ENCODE results near the gene GCFC2. TPM values are rescaled to one million over a fixed set of nuclear protein-coding genes. Genes with fewer than 3 reads are reported as not detected.
"Not testable (repeated sequence)": the region's sequence is repeated elsewhere in the genome, so short reads cannot be mapped to it uniquely, and the experiment has no call there.

GCFC2 gene
- polyA plus RNA-seq (ENCODE audit: insufficient read length in 4 of 4) = 10 to 100 TPM; 36.8 to 56.8 (median 52.4) TPM

DNA sequence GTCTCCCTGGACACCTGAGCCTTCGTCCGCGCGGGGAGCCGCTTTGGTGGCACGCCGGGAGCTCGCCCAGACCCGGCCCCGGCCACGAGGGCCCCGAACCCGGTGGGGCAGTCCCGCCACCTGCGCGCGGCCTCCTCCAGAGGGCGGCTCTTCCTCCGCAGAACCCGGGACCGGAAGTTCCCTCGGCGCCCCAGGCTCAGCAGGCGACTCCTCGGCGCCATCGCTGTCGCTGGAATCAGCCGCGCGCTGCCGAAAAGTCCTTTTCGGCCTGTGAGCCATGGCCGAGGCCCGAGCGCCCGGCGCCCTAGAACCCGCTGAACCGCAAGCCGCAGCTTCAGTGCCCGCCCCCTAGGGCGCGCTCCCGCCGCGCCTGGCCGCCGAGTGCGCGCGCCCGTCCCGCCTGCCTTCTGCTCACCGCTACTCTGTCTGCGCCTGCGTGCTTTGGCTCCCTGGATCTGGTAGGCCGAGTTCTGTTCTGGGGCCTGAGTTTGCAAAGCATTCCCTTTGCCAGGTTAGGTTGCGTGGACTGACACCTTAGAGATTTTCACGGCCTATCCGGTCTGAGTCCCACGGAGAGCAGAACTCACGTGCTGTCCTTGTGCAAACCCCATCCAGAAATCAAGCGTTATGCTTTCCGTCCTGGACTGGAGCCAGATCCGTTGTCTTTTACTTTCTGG is at the start of gene GCFC2:
TSS of gene GCFC2 (minus strand) at position 339 of the 677 bp plus-strand sequence. CDS start at position 279, 60 bp downstream.
- peak; percentile 74 to 77 (median 76) for DNase-seq (ENCODE audit: low read depth in 4 of 4, low spot score in 3 of 4)

DNA sequence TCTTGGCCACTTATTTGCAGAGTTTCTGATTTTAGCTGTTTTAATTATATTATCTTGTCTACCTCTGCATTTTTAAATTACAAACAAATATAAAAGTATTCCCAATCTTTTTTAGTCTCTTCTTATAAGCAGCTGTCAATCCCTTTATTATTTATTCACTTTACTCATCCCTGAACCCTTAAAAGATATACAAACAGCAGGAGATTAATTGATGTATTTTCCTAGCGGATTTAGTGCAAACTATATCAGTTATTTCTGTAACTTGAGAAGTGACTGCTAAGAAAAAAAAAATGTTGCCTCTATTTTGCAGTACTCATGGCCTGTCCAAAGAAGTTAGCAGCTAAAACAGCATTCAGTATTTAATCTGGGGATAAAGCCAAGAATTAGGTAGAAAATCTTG is 42.1 kb upstream of the GCFC2 start:
- no peak for DNase-seq (ENCODE audit: low read depth in 4 of 4, low spot score in 3 of 4)

DNA sequence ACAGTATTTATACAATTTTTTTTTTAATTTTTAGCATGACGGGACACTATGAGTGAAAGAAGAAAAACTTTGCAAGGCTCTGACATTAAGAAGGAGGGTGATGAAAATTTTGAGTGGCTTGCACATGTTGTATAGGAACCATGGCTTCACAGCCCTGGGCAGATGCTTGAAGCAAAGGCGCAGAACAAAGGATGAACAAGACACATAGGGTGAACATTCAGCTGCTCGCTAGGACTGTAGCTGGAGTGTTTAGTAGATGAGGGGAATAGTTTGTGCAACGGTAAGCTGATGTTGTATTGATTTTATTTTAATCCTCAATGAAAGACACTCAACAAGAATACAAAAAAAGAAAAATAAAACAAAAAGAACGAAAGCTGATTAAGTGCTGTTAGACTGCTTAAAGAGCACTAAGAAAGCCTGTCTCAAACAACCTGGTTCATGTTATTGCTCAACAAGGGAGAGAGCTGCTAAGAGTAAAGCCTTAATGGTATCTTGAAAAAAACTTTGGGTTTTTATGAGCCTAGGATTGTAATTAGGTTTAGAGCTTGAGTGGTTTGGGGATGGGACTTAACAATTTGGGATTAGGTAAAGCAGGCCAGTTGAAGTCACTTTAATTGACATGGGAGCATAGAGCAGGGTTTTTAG is 41.2 kb upstream of the GCFC2 start:
- DNase-seq (ENCODE audit: low read depth in 4 of 4, low spot score in 3 of 4) = no peak

DNA sequence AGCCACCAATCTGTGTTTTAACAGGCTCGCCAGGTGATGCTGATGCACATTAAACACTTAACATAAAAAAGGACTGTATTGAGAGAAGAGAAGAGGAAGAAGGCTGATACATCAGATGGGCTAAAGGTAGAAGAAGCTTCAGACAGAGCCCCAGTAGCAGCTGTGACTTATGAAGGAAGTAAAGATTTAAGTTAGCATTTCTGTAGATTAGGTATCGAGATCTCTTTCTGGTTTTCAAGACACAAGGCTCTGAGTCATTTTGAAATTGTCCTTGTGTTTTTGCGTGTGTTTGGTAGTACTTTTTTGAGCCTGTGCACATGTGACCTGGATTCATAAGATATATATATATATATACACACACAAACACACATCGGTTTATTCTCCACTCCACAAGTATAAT is 40.6 kb upstream of the GCFC2 start:
- DNase-seq (ENCODE audit: low read depth in 4 of 4, low spot score in 3 of 4) = no peak

DNA sequence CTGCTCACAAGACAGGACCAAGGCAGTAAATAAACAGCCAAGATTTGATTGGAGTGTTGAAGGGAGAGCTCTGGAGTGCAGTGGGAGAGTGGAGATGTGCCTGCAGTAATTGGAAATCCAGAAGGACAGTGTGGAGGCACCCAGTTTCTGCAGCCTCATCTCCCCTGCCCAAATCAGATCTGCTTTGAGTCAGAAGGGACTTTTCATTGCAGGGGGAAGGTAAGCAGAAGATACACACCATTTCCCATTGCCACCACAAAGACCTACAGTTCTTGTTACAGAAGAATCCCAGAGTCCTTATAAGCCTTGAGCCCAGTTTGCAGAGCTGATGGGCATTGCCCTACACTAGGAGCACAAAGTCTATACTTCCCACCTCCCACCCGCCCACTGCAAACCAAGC is 27.2 kb upstream of the GCFC2 start:
- DNase-seq (ENCODE audit: low read depth in 4 of 4, low spot score in 3 of 4) = no peak

DNA sequence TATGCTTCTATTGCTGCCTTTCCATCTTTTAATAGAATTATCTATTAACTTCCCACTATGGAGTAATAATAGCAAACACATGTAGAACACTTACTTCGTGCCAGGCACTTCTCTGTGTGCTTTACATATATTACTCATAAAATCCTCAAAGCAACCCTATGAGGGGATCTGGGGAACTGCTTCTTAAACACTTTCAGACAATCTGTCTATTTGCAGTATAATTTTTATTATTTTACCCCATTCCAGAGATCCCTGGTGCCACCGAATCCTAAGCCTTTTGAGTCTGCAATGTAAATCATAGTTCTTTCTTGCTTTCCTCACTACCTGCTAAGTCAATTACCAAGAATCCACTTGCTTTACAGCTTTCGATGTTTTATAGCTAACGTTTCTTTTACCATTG is 25.6 kb upstream of the GCFC2 start:
- DNase-seq (ENCODE audit: low read depth in 4 of 4, low spot score in 3 of 4) = no peak

DNA sequence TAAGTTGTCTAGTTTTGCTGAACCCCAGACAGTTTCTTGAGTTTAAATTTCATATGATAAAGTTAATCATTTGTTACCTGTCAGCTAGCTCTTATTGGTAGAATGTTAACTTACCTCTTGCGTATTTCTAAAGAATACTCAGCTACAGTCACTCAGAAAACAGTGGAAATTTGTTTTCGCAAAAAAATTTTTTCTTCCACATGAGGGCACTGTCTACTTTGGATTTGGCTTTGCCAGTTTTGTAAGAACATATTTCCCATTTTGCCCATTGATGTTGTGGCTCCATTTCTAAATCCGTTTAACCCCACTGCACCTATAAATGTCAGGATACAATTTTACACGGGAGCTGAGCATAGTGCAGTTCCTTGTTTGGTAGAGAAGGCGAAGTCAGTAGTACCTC is 19.1 kb upstream of the GCFC2 start:
- DNase-seq (ENCODE audit: low read depth in 4 of 4, low spot score in 3 of 4) = no peak

DNA sequence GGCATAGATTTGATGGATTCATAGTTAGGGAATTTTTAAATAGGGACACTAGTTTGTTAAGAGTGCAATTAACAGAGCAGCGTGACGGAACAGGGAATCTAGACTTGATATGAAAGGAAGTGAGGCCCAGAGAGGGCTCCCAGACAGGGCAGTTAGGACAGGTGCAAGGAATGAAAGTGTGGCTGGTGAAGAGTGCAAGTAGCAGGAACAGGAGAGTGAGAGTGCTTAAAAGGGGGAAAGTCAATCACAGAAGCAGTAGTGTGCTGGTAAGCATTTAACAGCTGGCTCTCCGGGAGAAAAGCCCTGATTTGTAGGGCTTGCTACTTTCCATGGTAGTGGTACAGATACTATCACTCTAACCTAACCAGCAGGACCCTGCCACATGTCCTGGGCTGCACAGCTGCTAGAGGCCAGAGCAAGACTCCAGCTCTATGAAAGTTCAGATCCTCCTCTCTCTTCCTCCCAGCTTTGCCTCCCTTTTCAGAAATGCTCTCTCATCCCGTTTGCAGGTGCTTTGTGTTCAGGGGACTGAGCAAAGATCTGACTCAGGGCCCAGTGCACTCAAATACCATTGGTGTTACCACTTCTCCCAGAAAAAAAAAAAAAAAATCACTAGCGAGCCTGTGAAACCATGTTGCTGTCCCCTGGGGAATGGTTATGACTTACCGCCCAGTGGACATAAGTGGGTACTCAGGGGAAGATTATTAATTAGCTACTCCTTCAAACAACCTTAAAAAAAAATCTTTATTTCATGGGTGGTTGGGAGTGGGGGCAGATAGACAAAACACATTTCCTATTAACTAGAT is 18.1 kb upstream of the GCFC2 start:
- DNase-seq (ENCODE audit: low read depth in 4 of 4, low spot score in 3 of 4) = no peak

DNA sequence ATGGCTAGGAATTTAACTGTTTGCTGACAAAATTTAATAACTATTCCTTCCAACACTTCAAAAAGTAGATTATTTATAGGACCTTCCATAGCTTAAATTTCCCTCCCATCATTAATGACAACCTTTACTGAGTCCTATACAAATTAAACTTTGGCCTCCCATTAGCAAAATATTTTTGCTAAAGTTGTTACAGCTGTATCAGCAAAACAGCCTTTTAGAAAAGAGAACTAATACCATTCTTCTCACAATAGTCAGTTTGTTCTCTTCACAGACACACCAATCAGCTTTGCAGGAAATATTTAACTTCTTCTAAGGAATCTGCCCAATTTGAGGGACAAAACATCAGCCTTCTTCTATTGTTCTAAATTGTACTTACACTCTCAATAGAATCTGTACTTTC is 12.0 kb upstream of the GCFC2 start:
- no peak for DNase-seq (ENCODE audit: low read depth in 4 of 4, low spot score in 3 of 4)

DNA sequence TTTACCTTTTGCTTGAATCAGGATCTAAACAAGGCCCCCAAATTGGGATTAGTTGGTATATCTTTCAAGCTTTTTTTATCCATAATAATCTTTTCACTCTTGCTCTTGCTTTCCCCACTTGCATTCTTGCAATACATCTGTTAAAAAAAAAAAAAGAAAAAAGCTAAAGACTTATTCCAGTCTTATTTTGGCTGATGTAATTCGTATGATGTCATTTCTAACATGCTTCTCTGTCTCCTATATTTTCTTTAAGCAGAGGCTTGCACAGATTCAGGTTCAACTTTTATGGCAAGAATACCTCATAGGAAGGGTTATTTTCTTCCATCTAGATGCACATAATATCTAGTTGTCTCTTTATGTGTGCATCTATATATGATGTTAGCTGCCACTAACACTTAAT is 9.8 kb upstream of the GCFC2 start:
- DNase-seq (ENCODE audit: low read depth in 4 of 4, low spot score in 3 of 4) = no peak

DNA sequence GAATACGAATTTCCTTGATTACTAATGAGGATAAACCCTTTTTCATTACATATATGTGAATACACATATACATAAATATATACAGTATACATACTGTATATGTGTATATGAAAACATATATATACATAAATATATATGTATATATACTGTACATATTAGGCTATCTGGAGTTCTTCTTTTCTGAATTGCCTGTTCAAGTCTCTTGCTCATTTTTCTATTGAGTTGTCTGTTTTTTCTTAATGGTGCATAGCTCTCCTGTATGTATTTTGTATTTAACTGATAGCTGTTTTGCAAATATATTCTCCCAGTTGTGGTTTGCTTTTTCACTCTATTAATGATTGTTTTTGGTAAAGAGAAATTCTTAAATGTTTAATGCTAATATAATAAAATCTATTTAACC is 8.9 kb upstream of the GCFC2 start:
- no peak for DNase-seq (ENCODE audit: low read depth in 4 of 4, low spot score in 3 of 4)

DNA sequence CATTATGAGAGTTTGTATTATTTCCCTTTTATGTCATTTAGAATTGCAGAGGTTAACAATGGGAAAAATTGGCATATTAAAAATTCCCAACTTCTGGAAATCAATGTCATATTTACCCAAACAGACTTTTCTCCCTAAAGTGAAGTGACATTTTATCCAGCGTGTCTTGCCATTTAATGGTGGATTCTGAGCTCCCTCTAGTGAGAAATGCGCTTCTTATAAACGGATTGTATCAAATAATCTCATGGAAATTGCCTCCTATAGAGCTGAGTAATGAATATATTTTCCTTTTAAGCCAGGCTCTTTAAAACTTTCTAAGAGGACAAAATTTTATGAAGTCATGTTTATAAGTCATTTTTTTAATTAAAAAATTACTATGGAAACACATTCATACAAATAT is 5.7 kb upstream of the GCFC2 start:
- no peak for DNase-seq (ENCODE audit: low read depth in 4 of 4, low spot score in 3 of 4)

DNA sequence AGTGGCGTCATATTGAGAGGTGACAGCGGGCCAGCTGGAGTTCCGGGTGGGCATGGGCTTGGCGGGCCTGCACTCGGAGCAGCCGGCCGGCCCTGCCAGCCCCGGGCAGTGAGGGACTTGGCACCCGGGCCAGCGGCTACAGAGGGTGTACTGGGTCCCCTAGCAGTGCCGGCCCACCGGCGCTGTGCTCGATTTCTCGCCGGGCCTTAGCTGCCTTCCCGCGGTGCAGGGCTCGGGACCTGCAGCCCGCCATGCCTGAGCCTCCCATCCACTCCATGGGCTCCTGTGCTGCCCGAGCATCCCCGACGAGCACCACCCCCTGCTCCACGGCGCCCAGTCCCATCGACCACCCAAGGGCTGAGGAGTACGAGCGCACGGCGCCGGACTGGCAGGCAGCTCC is 875 bp upstream of the GCFC2 start:
- DNase-seq (ENCODE audit: low read depth in 4 of 4, low spot score in 3 of 4) = not testable (repeated sequence)

DNA sequence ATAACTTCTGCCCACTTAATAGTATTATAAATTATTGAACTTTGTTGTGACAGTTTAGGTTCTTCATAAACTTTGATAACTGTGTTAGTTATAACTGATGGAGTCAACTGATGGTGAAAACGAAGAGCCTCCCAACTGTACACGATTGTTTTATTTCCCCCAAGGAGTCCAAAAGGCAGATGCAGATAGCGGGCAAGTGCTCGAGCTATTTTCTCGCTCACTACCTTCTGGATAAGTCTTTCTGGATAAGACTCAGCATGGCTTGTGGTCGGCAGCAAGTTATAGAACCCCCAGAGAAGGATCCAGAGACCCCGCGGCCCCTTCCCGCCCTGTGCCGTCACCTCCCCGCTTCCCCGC is 517 bp downstream of the GCFC2 start:
- no peak for DNase-seq (ENCODE audit: low read depth in 4 of 4, low spot score in 3 of 4)

DNA sequence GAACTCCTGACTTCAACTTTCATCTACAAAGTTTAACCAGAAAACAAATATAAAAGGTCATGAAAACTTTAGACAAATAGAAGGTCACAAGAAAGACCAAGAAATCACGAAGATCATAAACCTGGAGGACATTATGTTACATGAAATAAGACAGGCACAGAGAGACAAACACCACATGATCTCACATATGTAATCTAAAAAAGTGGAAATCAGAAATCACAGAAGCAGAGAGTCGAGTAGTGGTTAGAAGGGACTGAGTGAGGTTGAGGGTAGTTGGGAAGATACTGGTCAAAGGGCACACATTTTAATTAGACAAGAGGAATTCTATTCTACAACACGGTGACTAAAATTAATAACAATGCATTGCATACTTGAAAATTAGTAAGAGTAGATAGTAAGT is 1.4 kb downstream of the GCFC2 start:
- no peak for DNase-seq (ENCODE audit: low read depth in 4 of 4, low spot score in 3 of 4)

DNA sequence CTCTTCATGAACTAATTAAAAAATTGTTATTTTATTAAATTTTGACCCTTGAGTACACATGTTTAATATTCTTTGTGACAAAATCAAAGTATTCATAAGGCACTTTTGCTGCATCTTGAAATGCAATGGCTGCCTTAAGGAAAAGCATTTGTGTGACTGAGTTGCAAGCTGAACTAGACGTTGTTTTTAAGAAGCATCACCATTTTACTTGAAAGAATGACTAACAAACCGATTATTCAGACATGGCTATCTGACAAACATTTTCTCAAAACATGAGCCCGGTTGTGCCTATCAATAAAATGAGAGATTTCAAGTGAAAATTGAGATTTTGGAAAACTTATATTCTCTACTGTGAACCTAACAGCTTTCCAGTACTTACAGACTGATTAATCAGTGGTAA is 2.8 kb downstream of the GCFC2 start:
- no peak for DNase-seq (ENCODE audit: low read depth in 4 of 4, low spot score in 3 of 4)

DNA sequence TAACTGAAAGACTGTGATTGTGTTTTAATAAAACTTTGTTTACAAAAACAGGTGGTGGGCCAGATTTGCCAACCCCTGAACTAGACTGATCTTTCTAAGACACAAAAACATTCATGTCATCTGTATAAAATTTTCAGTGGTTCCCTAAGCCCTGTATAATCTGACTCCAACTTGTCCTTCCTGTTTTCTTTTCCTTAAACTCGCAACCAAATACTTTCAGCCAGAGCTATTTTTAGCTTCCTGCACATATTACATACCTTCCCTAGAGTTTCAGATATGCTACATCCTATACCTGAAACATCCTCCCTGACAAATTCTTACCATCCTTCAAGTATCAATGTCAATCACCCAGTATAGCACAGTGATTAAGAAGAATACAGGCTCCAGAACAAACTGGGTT is 4.8 kb downstream of the GCFC2 start:
- no peak for DNase-seq (ENCODE audit: low read depth in 4 of 4, low spot score in 3 of 4)

DNA sequence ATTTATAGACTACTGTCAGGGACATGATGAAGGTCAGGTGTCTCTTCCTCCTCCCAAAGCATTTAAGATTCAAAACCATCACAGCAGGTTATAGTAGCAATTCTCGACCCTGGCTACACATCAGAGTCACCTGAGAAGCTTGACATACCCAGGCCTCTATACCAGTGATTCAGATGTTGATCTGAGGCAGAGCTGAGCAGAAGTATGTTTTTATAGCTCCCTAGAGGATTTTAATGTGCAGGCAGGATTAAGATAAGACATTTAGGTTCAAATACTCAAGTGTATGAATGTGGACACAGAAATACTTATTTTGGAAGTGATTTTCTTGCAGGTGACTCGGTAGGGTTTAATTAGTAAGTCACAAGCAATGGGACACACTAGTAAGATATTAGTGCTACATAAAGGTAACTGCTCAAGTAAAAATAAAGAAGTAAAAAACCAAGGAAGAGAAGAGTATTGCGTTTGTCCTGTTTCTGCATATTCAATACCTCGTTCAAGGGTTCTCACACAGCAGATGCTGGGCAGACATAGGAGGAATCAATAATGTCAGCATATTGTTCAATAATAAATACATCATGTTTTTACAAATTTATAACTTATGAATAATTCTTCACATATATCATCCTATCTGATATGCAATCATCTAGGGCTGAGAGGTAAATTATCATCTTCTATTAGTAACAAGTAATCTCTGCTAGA is 7.0 kb downstream of the GCFC2 start:
- DNase-seq (ENCODE audit: low read depth in 4 of 4, low spot score in 3 of 4) = no peak

DNA sequence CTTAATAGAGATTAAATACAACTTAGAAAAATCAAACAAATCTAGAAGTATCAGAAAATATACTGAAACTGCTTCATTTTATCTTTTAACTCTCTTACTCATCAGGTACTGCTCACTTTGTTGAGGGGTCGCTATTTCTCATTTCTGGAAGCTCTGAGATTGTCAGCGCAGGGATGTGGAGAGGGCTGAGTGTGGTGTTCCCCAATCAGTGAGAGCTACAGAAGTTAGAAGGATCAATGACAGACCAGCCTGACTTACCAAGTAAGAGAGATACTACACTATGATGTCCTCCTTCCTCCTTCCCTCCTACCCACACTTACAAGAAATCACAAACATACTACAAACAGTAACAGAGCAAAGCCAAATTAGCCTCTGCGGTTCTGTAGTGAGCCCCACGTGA is 8.1 kb downstream of the GCFC2 start:
- DNase-seq (ENCODE audit: low read depth in 4 of 4, low spot score in 3 of 4) = no peak

DNA sequence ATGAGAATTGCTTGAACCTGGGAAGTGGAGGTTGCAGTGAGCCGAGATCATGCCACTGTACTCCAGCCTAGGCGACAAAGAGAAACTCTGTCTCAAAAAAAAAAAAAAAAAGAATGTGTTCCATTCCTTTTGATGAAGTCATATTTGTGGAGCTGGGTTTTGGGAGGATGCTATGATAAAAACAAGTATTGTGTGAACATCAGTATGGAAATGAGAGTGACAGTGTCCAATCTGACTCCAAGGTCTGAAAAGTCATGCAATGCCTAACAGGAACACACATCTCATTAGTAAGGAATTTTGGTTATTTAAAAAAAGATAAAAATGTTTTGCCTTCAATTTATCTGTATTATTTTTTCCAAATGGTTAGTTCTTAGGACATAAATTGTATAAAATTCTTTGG is 11.8 kb downstream of the GCFC2 start:
- no peak for DNase-seq (ENCODE audit: low read depth in 4 of 4, low spot score in 3 of 4)

DNA sequence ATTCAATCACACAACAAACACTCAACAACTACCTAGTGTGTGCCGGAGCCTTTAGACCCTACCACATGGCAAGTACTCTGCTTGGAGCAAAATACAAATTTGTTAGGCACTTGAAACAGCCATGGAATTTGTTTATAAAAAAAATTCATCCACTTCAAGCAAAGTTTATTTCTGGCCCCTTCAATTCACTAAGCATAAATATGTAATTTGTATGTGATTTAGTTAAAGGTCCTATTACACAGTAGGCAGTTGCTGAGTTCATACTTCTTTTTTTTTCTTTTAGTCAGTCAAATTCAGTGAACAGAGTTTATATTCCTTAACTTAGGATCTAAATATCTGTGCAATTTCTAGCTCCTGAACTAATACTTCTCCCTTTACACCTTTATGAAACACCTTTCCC is 22.5 kb downstream of the GCFC2 start:
- no peak for DNase-seq (ENCODE audit: low read depth in 4 of 4, low spot score in 3 of 4)
